GM19438 (cell line): Measurements from ENCODE around the gene GRK5.

Experiments
- ATAC-seq: cut with Tn5 transposase; IDR thresholded peaks from one replicate; pipeline ENCODE4 v1.9.1; 2021; ENCODE audit warnings: low read depth; ENCODE audit not compliant: unreplicated experiment

GRK5 gene

GRCh38 chr10:119336599-119336998, 129.2 kb downstream of the GRK5 start:
- no peak for ATAC-seq

- no peak for ATAC-seq
Observed at GRCh38 chr10:119337223-119337622, 129.9 kb downstream of the GRK5 start.

GRCh38 chr10:119337796-119338432, 130.5 kb downstream of the GRK5 start:
- no peak for ATAC-seq

GRCh38 chr10:119339109-119339508, 131.7 kb downstream of the GRK5 start:
- no peak for ATAC-seq

- ATAC-seq, result no peak
Observed at GRCh38 chr10:119340893-119341458, 133.6 kb downstream of the GRK5 start.

- ATAC-seq, result no peak
Observed at GRCh38 chr10:119341459-119342301, 134.3 kb downstream of the GRK5 start.

- no peak for ATAC-seq
Observed at GRCh38 chr10:119342335-119342734, 135.0 kb downstream of the GRK5 start.

GRCh38 chr10:119343011-119343601, 135.7 kb downstream of the GRK5 start:
- ATAC-seq, result no peak

GRCh38 chr10:119344381-119344780, 137.0 kb downstream of the GRK5 start:
- ATAC-seq, result no peak

GRCh38 chr10:119346095-119346832, 138.9 kb downstream of the GRK5 start:
- no peak for ATAC-seq

GRCh38 chr10:119347181-119347974, 140.0 kb downstream of the GRK5 start:
- no peak for ATAC-seq

GRCh38 chr10:119348106-119348505, 140.7 kb downstream of the GRK5 start:
- ATAC-seq, result no peak

GRCh38 chr10:119348516-119349240, 141.3 kb downstream of the GRK5 start:
- no peak for ATAC-seq

GRCh38 chr10:119349341-119349740, 142.0 kb downstream of the GRK5 start:
- no peak for ATAC-seq

GRCh38 chr10:119349937-119350501, 142.6 kb downstream of the GRK5 start:
- ATAC-seq, result no peak

- no peak for ATAC-seq
Observed at GRCh38 chr10:119350502-119351097, 143.2 kb downstream of the GRK5 start.

GRCh38 chr10:119351189-119351588, 143.8 kb downstream of the GRK5 start:
- no peak for ATAC-seq

- ATAC-seq, result no peak
Observed at GRCh38 chr10:119352042-119352441, 144.7 kb downstream of the GRK5 start.
